HTERT RPE-1 (cell line): ENCODE data around the gene RUSC1.

Source experiments
- in situ Hi-C: fragments of 300-500 bp; cut with MboI; formaldehyde crosslinking; loops from 4 replicates; pipeline ENCODE4 v1.14.3; 2020; ENCODE audit warnings: low sequenced_read_pairs

RUSC1 gene

DNA sequence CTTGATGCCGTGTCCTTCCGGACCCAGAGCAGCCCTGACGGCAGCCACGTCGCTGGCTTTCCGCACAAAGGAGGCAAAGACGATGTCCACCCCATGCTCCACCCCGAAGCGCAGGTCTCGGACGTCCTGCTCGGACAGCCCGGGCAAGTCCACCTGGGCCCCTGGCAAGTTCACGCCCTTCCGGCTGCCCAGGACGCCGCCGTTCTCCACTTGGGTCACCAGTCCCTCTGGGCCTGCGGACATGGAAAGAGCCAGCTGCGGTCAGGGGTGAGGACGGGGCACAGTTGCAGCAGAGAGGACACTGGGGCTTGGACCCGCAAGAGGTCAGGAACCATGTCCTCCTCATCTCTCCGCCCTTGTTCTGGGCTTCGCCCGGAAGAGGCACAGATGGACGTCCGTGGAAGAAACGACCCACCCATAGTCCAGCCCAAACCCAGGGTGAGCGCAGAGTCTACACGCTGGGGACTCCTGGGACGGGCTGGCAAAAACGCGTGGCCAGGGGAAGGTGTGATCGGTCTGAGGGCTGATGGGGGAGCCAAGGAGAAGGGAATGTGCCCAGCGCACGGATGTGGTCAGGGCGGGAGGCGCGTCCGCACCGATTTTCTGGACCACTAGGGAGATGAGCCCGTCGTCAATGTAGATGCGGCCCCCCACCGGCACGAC lies 26.0 kb upstream of the RUSC1 start:
- in situ Hi-C loops = no loop called here

DNA sequence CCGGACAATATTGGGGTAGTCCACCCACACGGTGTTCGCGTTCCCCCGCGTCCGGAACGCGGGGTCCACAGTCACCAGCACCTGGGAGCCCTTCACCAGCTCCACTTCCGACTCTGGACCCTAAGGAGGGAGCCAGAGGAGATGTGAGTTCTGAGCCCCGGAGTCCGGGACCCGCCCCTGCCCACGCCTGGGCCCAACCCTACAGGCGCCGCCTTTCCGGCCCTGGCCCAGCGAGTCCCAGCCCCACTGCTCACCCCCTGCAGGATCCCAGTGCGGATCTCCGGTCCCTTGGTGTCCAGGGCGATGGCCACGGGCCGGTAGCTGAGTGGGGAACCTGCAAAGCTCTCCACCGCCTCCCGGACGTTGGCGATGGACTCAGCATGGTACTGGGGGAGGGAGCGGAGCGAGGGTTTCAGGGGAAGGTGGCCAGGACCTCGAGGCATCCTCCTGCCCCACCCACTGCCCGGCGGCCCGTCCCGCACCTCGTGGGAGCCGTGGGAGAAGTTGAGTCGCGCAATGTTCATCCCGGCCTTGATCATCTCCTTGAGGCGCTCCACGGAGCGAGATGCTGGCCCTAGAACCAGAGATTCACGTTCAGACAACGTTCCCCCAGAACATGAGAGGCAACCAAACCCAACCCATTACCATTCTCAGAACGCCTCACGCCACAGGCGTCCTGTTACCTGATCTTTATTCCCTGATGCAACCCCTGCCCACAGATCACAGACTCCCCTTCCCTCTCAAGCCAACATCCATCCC lies 25.3 kb upstream of the RUSC1 start:
- in situ Hi-C loops = no loop called here

DNA sequence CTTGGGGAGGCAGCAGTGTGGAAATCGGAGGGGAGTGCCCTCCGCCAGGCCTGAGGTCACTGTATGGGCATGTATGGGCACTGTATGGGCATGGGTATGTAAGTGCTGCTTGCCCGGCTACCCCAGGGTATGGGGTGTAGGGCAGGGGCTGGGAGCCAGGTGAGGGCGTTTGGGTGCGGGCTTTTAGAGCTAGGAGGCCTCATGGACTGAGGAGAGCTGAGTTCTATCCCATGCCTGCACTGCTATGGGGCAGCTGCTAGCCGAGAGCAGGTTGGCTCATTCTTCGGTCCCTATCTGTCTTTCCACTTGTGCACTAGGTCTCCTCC lies 24.8 kb upstream of the RUSC1 start:
- in situ Hi-C loops = no loop called here

DNA sequence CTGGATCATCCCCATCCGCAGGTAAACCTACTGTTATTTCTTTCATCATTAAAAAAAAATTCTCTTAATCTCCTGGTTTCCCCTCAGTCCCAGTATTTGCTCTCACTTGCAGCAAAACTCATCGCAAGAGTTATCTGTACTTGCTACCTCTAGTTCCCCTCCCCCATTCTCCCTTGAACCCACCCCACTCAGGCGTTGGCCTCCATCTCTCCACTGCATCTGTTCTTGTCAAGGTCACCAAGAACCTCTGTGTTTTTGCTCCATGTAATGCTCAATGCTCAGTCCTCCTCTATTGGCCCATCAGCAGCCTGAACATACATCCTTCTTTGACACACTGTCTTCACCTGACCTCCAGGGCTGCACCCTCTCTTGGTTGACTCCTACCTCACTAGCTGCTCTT lies 24.0 kb upstream of the RUSC1 start:
- in situ Hi-C loops = no loop called here

DNA sequence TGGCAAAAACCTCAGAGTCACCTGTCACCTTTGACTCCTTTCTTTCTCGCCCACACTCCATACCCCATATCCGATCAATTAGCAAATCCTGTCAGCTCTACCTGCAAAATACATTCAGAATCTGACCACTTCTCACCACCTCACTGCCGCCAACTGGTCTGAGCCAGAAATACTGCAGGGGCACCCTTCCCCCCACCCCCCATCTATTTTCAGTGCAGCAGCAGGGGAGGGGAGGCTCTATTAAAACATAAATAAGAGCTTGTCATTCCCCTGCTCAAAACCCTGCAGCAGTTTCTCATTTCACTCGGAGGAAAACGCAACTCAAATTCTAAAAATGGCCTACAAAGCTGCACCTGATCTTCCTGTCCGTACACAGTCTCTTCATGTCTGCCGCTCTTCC lies 23.3 kb upstream of the RUSC1 start:
- in situ Hi-C loops = no loop called here

DNA sequence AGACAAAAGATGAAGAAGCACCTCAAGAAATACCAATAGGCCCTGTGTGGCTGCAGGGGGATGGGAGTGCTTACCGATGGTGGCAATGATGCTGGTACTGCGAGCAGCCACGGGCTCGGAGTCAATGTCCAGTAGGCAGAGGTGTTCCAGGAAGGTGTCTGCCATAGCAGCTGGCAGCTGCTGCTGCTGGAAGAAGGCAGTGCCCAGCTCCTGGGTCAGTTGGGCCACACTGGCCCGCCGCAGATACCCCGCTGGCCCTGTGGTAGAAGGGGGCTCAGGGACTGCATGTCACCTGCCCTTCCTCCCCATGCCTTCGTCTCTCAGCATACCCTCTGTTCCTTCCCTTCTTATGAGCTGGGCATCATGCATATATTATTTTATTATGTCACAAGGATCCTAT lies 20.7 kb upstream of the RUSC1 start:
- in situ Hi-C loops = no loop called here

DNA sequence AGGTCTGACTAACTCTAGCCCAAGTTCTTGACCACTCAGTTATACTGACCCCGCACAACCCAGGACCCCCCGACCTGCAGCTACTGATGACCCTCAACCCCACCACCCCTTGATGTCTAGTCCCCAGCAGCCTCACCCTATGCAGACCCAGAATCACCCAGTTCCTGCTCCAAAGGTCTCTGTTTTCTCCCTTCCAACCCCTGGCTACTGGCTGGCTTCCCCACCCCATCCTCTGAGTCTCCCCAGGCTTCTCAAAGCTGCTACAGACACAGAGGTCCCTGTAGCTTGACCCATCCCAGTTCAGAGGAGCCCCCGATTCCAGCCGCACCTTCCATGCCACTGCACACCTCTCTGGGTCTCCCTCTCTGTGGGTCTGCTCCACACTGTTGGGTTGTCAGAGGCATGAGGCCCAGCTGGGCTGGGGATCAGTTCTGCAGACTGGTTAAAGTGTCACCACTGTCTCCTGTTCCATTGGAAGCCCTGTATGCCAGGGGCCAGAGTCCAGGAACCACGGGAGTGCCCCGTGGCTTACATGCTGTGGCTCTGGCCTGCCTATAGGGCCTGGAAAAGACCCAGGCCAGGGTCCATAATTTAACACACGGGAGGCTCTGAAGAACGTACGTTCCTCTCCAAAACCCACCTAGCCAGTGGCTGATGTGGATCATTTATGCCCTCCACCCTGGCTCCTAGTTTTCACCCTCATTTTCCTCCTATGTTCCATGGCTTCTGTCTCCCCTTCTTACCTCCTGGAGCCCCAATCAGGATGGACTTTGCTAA lies 20.0 kb upstream of the RUSC1 start:
- in situ Hi-C loops = no loop called here

DNA sequence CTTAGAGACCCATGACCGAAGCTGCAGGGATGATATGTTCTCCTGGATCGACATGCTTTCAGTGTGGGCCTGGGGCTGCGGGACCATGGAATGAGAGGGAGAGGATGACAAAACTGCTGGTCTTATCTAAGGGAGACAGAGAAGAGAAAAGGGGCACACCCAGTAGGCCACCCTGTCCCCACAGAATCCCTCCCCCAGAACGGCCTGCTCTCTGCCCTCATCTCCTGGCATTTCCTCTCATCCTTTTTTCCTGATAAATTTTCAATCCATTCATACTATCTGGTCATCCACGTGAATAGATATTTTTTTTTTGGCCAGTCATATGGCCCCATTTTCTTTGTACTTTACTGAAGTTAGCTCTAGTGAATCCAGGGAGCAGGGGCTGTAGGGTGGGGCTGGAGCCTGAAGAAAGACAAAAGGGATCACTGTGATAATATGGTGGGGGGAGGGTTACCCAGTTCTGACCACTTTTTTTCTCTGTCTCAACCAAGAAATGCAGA lies 19.3 kb upstream of the RUSC1 start, which contains the start of gene PKLR:
Gene PKLR (minus strand): TSS at position 97 of the 500 bp plus-strand sequence. CDS start 43 bp downstream, at position 54.
- in situ Hi-C loops = no loop called here

DNA sequence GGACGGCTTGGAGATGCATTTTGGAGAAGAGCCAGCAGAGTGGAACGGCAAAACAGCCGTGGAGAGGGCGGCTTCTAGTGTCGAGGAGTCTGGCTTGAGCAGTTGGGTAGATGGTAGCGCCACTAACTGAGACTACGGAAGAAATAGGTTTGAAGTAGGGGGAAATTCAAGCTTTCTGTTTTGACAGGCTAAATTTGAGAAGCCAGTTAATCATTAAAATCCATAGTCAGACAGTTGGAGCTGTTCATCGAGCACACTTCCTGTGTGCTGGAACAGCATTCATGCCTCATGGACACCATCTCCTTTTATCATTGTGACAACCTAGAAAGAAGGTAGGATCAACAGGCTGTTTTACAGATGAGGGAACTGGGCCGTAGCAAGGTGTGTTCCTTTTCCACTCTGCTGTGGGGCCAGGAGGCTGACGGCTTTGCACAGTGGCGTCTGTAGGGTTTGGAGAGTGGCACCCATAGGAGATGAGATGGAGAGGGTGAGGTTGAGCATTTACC lies 16.1 kb upstream of the RUSC1 start:
- in situ Hi-C loops = no loop called here

DNA sequence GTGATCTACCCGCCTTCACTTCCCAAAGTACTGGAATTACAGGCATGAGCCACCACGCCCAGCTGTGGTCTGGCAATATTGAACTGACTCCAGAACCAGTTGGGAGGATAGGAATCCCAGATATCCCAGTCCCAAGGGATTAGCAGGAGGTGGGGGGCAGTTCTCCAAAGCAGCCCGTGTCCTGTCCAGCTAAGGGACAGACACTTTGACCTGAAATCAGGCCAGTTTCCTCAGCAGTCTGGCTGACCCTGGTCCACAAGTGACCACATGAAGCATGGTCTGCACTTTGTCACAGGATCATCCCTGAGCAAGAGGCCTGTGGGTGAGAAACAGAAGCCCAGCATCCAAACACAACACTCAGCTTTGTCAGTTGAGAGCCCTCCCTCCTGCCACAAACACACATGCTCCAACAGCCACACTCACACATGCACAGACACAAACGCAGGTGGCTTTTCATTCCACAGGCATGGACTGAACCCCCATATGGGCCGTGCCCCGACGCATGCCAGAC lies 14.8 kb upstream of the RUSC1 start:
- in situ Hi-C loops = no loop called here

DNA sequence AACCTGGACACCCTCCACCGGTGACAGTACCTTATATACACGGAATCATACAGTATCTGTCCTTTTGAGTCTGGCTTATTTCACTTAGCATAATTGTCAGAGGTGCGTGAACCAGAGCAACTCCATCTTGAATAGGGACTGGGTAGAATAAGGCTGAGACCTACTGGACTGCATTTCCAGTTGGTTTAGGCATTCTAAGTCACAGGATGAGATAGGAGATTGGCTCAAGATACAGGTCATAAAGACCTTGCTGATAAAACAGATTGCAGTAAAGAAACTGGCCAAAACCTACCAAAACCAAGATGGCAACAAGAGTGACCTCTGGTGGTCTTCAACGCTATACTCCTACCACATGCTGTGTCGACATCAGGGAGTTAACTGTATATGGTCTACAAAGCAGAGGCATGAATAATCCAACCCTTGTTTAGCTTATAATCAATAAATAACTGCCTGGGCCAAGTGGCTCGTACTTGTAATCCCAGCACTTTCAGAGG lies 13.4 kb upstream of the RUSC1 start:
- in situ Hi-C loops = no loop called here

DNA sequence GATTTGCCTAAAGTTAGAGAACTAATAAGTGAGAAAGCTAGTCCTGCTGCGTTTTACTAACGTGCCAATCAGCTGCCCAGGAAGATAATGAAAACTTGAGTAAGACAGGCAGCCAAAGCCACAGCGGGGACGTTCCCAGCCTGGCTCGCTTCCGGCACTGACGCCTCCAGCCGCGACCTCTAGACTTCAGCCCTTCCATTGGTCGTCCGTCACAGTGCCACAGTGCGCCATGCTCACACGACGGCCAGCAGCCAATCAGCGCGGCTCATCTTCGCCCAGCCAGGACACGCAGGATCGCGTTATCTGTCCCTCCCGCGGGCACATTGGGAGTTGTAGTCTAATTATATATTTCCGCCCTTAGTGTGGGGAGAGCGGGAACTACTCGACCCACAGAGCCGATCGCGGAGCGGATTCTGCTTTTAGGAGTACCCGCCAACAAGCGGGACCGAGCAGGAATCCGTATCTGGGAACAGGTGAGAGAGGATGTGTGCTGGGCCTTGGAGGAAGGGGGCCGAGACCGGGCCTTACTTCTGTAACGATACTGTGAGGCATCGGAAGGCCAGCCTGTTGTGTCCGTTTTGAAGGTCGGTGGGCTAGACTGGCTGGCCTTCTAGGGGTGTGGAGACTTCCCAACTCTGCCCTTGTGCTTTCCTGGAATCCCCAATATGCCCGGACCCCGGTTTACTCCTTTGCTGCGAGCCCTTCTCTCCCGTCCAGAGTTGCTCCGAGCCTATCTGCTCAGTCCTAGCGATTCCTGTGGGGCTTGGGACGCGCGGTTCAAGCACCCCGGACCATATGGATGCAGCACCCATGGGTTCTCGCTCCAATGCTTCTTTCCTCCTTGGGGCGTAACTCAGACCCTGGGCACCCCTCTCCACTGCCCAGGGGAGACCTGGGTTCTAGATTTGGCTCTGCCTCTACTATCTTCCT lies 11.9 kb upstream of the RUSC1 start, which contains the start of gene FDPS:
Gene FDPS (plus strand): TSS at position 374 of the 930 bp plus-strand sequence. CDS start 924 bp downstream, outside the sequence.
- in situ Hi-C loops = no loop called here

DNA sequence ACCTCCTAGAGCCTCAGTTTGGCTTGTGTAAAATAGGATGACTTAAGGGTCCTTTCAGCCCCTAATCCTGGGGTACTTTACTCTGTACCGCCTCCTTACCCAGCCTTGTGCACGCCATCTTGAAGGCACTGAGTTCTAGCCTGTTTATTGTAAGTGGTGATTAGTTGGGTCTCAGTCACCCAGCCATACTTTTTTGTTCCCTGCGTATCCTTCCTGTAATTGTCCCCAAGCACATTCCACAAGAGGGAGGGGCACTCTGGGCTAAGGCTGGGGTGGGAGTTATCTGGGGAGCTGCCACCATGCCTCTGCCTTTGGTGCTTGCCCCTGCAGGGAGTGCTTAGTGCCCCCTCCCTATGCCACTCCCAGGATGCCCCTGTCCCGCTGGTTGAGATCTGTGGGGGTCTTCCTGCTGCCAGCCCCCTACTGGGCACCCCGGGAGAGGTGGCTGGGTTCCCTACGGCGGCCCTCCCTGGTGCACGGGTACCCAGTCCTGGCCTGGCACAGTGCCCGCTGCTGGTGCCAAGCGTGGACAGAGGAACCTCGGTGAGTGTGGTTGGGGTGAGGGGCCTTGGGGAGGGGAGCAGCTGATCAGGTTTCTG lies 11.2 kb upstream of the RUSC1 start:
- in situ Hi-C loops = no loop called here

DNA sequence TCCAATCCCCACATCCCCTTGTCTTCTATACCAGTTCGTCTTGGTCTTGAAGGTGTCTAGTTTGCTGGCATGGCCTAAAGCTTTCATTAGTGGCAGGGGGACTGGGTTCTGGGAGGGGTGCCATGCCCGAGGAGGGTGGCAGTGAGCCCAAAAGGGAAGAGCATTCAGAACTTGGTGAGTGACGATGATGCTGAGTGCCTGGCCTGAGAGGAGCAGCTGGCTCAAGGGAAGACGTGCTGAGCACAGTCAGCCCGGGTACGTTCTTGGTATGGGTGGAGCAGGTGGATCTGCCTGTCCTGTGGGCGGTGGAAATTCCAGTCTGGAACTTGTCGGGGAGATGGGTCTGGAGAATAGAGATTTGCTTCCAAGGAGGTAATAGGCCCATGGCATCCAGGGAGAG lies 7.4 kb upstream of the RUSC1 start:
- in situ Hi-C loops = no loop called here

DNA sequence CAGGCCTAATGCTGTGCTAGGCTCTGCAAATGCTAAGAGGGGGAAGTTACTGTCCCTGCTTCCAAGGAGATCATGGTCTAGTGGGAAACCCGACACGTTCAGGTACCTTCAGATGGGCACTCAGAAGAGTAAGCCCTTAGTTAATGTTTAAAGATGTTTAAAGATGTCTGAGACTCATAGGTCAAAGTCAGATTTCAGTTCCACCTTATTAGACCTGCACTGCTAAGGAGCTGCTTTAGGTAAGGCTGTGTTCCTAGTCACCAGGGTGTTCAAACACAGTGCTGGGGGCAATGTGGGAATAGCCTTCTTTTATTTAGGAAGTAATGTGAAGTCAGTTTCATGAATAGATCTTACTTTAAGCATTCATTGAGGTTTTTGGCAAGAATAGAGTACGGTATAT lies 3.8 kb upstream of the RUSC1 start:
- in situ Hi-C loops = no loop called here

DNA sequence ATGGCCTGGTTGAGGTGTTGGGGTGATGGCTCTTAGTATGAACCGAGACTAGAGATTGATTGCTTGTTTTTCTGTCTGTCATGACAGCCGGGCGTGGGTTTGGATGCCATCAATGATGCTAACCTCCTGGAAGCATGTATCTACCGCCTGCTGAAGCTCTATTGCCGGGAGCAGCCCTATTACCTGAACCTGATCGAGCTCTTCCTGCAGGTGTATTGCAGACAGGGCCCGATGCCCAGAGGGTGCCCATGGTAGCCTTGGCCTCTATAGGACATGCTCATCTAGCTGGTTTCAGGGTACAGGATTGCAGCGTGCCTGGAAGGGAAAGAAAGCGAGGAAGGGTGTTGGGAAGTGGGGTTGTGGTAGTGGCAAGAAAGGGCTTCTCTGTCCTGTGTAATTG lies 2.6 kb upstream of the RUSC1 start:
- in situ Hi-C loops = no loop called here

DNA sequence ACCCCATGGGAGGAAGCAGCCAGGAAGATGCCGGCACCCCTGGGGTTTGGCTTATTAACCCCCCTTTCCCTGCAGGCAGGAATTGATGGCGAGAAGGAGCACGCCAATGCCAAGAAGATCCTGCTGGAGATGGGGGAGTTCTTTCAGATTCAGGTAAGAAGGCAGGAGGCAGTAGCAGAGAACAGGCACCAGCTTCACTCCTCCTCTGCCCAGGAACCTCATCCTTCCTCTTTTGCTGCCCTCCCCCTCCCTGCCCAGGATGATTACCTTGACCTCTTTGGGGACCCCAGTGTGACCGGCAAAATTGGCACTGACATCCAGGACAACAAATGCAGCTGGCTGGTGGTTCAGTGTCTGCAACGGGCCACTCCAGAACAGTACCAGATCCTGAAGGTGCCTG lies 1.2 kb upstream of the RUSC1 start:
- in situ Hi-C loops = no loop called here

DNA sequence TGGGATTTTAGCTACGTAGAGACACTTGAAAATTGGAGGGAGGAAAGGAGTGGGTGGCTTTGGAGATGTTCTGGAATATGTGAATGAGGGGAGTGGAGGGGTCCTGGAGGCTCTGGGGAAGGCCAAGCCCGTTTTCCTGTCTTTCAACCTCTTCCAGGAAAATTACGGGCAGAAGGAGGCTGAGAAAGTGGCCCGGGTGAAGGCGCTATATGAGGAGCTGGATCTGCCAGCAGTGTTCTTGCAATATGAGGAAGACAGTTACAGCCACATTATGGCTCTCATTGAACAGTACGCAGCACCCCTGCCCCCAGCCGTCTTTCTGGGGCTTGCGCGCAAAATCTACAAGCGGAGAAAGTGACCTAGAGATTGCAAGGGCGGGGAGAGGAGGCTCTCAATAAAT lies 442 bp upstream of the RUSC1 start:
- in situ Hi-C loops = no loop called here

DNA sequence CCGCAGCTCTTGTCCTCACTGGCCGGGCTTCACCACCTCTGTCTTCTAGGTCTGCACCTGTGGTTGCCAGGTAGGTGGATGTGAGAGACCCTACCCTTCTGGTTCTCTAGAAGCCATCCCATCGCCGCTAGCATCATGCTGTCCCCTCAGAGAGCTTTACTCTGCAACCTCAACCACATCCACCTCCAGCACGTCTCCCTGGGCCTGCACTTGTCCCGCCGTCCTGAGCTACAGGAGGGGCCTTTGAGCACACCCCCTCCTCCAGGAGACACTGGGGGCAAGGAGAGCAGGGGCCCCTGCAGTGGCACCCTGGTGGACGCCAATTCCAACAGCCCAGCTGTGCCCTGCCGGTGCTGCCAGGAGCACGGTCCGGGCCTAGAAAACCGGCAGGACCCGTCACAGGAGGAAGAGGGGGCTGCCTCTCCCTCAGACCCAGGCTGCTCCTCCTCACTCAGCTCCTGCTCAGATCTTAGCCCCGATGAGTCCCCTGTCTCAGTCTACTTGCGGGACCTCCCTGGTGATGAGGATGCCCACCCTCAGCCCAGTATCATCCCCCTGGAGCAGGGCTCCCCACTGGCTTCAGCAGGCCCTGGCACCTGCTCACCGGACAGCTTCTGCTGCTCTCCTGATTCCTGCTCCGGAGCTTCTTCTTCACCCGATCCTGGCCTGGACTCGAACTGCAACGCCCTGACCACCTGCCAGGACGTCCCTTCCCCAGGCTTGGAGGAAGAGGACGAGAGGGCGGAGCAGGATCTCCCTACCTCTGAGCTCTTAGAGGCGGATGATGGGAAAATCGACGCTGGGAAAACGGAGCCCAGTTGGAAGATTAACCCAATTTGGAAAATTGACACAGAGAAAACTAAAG lies 1.2 kb downstream of the RUSC1 start:
- in situ Hi-C loops = no loop called here
